SK-N-SH (cell line): ENCODE measurements around the gene PALM. TPM values are rescaled to one million over a fixed set of nuclear protein-coding genes. Genes with fewer than 3 reads are reported as not detected.

Experiments used
- CTCF ChIA-PET: fragments of 300-600, 350-600 bp; formaldehyde crosslinking; extraction: SDS; loops from one replicate; lab custom pipeline; 2021; lab: Yijun Ruan, JAX
- POLR2A ChIA-PET: fragments of 350-600 bp; sonication (Branson Sonifier 250); formaldehyde crosslinking; extraction: SDS; loops from one replicate; lab custom pipeline; 2020; ENCODE audit warnings: antibody characterized with exemption, inconsistent platforms; lab: Yijun Ruan, JAX
- DNase-seq: peaks from one replicate; pipeline ENCODE4 v3.0.0; 2012
- H2AFZ ChIP-seq: fragments of 200-600 bp; sonication (generic); 2 replicates; pipeline ENCODE4 v1.8.1; 2016; ENCODE audit warnings: antibody characterized with exemption, mild to moderate bottlenecking, low read depth
- H3F3A ChIP-seq: fragments of 200-600 bp; sonication (generic); replicated peaks from 2 replicates; pipeline ENCODE3; 2016; ENCODE audit warnings: antibody characterized with exemption, mild to moderate bottlenecking; ENCODE audit not compliant: insufficient read depth
- H3K27ac ChIP-seq, 2 experiments: fragments of 200-500 bp in 1 of 2; fragments of 200-600 bp in 1 of 2; sonication (Bioruptor generic) in 1 of 2; sonication (generic), shearing (Covaris generic) in 1 of 2; 2 replicates each; pipeline versions ENCODE4 v1.5.1 to v1.6.1; 2014 to 2016; ENCODE audit warnings: low read depth in 2 of 2, inconsistent platforms in 1 of 2, low read length in 1 of 2, mild to moderate bottlenecking in 1 of 2, mixed read lengths in 1 of 2
- H3K27me3 ChIP-seq: fragments of 200-600 bp; sonication (generic), shearing (Covaris generic); 2 replicates; pipeline ENCODE4 v1.6.1; 2016; ENCODE audit warnings: mixed run types; ENCODE audit not compliant: insufficient read depth
- H3K36me3 ChIP-seq, 2 experiments: fragments of 200-500 bp in 1 of 2; fragments of 200-600 bp in 1 of 2; sonication (Bioruptor generic) in 1 of 2; sonication (generic) in 1 of 2; replicated peaks in 1 of 2; 2 replicates each; pipeline versions ENCODE3 to v1.5.1; 2014 to 2016; ENCODE audit warnings: low read length in 1 of 2, mild to moderate bottlenecking in 1 of 2; ENCODE audit not compliant: insufficient read depth in 2 of 2, control insufficient read depth in 1 of 2
- H3K4me1 ChIP-seq, 2 experiments: fragments of 200-500 bp in 1 of 2; fragments of 200-600 bp in 1 of 2; sonication (Bioruptor generic) in 1 of 2; sonication (generic), shearing (Covaris generic) in 1 of 2; 2 replicates each; pipeline versions ENCODE4 v1.5.1 to v1.6.1; 2014 to 2016; ENCODE audit warnings: low read depth in 1 of 2, low read length in 1 of 2, mixed run types in 1 of 2; ENCODE audit not compliant: insufficient read depth in 2 of 2, control insufficient read depth in 1 of 2
- H3K4me2 ChIP-seq: fragments of 200-600 bp; sonication (generic), shearing (Covaris generic); 2 replicates; pipeline ENCODE4 v1.6.1; 2017; ENCODE audit warnings: mixed run types
- H3K4me3 ChIP-seq, 2 experiments: fragments of 200-500 bp in 1 of 2; fragments of 200-600 bp in 1 of 2; sonication (Bioruptor generic) in 1 of 2; sonication (generic), shearing (Covaris generic) in 1 of 2; 2 replicates each; pipeline versions ENCODE4 v1.5.1 to v1.8.1; 2014 to 2016; ENCODE audit warnings: low read depth in 2 of 2, inconsistent platforms in 1 of 2, low read length in 1 of 2, mild to moderate bottlenecking in 1 of 2, mixed read lengths in 1 of 2, moderate library complexity in 1 of 2
- H3K79me2 ChIP-seq: fragments of 200-600 bp; sonication (generic); 2 replicates; pipeline ENCODE4 v1.8.1; 2017; ENCODE audit warnings: mild to moderate bottlenecking; ENCODE audit not compliant: insufficient read depth
- H3K9ac ChIP-seq: fragments of 200-600 bp; sonication (generic); 2 replicates; pipeline ENCODE4 v1.6.1; 2017; ENCODE audit warnings: mixed run types
- H3K9me2 ChIP-seq: fragments of 200-600 bp; sonication (generic); 2 replicates; pipeline ENCODE4 v1.6.1; 2017; ENCODE audit warnings: mixed run types
- H3K9me3 ChIP-seq: fragments of 200-600 bp; sonication (generic); 2 replicates; pipeline ENCODE4 v1.6.1; 2017; ENCODE audit warnings: mixed run types, mild to moderate bottlenecking, moderate library complexity
- H4K20me1 ChIP-seq: fragments of 200-600 bp; sonication (generic); 2 replicates; pipeline ENCODE4 v1.6.1; 2017; ENCODE audit warnings: mild to moderate bottlenecking, mixed run types; ENCODE audit not compliant: insufficient read depth
- CTCF ChIP-seq: fragments of 200-600 bp; sonication (generic); IDR thresholded peaks from 2 replicates; pipeline ENCODE4 v1.6.1; 2017; ENCODE audit warnings: antibody characterized with exemption, mild to moderate bottlenecking, moderate library complexity
- EZH2phosphoT487 ChIP-seq: fragments of 200-600 bp; sonication (generic); IDR thresholded peaks from 2 replicates; pipeline ENCODE4 v1.6.1; 2017; ENCODE audit warnings: low read depth, mixed run types, mild to moderate bottlenecking, antibody characterized with exemption, moderate library complexity, borderline replicate concordance
- FOSL2 ChIP-seq: IDR thresholded peaks from 2 replicates; pipeline ENCODE4 v1.4.0; 2012; ENCODE audit warnings: low read depth, mild to moderate bottlenecking, moderate library complexity, borderline replicate concordance
- FOXJ3 ChIP-seq: sonication (generic); formaldehyde crosslinking; IDR thresholded peaks from 2 replicates; pipeline ENCODE4 v1.5.1; 2020; ENCODE audit warnings: mild to moderate bottlenecking, missing genetic modification reagents
- GATA2 ChIP-seq: sonication (generic); formaldehyde crosslinking; IDR thresholded peaks from 2 replicates; pipeline ENCODE4 v1.5.0; 2020; ENCODE audit warnings: mild to moderate bottlenecking, missing genetic modification reagents
- IRF3 ChIP-seq: fragments of 150-350 bp; IDR thresholded peaks from 2 replicates; pipeline ENCODE4 v1.6.1; 2016; ENCODE audit warnings: mild to moderate bottlenecking, low read depth, low read length
- MEF2A ChIP-seq: IDR thresholded peaks from 2 replicates; pipeline ENCODE4 v1.4.0; 2012; ENCODE audit warnings: low read depth, borderline replicate concordance
- MXI1 ChIP-seq: IDR thresholded peaks from 2 replicates; pipeline ENCODE4 v1.6.1; 2012; ENCODE audit warnings: mild to moderate bottlenecking, low read depth, low read length, improper control_type of control experiment
- NRF1 ChIP-seq: IDR thresholded peaks from 2 replicates; pipeline ENCODE4 v1.6.1; 2012; ENCODE audit warnings: low read depth, mild to moderate bottlenecking, low read length
- POLR2AphosphoS5 ChIP-seq: IDR thresholded peaks from 2 replicates; pipeline ENCODE4 v1.6.1; 2012; ENCODE audit warnings: low read depth, low read length
- SIN3A ChIP-seq: IDR thresholded peaks from 2 replicates; pipeline ENCODE4 v1.6.1; 2012; ENCODE audit warnings: low read depth, mild to moderate bottlenecking, low read length, moderate library complexity, borderline replicate concordance
- TAF1 ChIP-seq: IDR thresholded peaks from 2 replicates; pipeline ENCODE4 v1.6.1; 2012; ENCODE audit warnings: low read depth, mild to moderate bottlenecking, low read length, moderate library complexity, borderline replicate concordance
- TEAD4 ChIP-seq: IDR thresholded peaks from 2 replicates; pipeline ENCODE4 v1.4.0; 2012; ENCODE audit warnings: mild to moderate bottlenecking, borderline replicate concordance; ENCODE audit not compliant: insufficient read depth
- USF1 ChIP-seq: IDR thresholded peaks from 2 replicates; pipeline ENCODE4 v1.4.0; 2012; ENCODE audit warnings: low read depth, borderline replicate concordance
- USF2 ChIP-seq: fragments of 150-350 bp; IDR thresholded peaks from 2 replicates; pipeline ENCODE4 v1.6.1; 2017; ENCODE audit warnings: antibody characterized with exemption, low read length, low read depth, borderline replicate concordance
- YY1 ChIP-seq: IDR thresholded peaks from 2 replicates; pipeline ENCODE4 v1.4.0; 2012; ENCODE audit warnings: low read depth, mild to moderate bottlenecking
- ZBTB33 ChIP-seq: IDR thresholded peaks from 2 replicates; pipeline ENCODE4 v1.4.0; 2012; ENCODE audit warnings: low read depth, borderline replicate concordance
- WGBS: methylation state at CpG from one replicate; pipeline ENCODE4 v1.1.6; 2017; ENCODE audit warnings: low lambda C conversion rate; 5-methylcytosine and 5-hydroxymethylcytosine counted together
- polyA plus RNA-seq, 3 experiments: library from polyadenylated mRNA; depleted of rRNA; stranded (reverse); fragments of >200 nt; gene quantifications; 2 replicates each; pipeline ENCODE4 v1.2.3, GENCODE V29; 2012

The PALM gene
- polyA plus RNA-seq, 1 of the 3 experiments (the other 2 are of a cell fraction) = 15.6 TPM

GRCh38 chr19:676007-676338, 32.8 kb upstream of the PALM start:
- Histone ChIP-seq H3K4me2 (peak overlapping the region; percentile 89; the same call in 1 of the 2 replicates), H3K79me2 (peaks cover 26% of the 10 kb centered on the region), H3K9me3 (no peaks in the 10 kb centered on the region), H3K36me3 (peaks cover 0 to 3% of the 10 kb centered on the region in 2 experiments), H3K9me2 (no peaks in the 10 kb centered on the region), H2AFZ (no peak overlapping the region), H4K20me1 (no peaks in the 10 kb centered on the region), H3F3A (peaks cover 10% of the 10 kb centered on the region), H3K27ac (no peak overlapping the region), H3K4me1 (peaks cover 8 to 29% of the 10 kb centered on the region in 2 experiments; a peak in 3 of 4 replicates), H3K4me3 (peak overlapping the region; percentile 9 to 54; a peak in 3 of 4 replicates), H3K27me3 (no peaks in the 10 kb centered on the region), H3K9ac (peak overlapping the region; percentile 92; the same call in 1 of the 2 replicates)
- WGBS = 13% methylated on average over 18 of the region's 31 CpGs
- POLR2A ChIA-PET = interaction anchor here (0.6 to 1.3 kb wide), 2 partner anchors 32 to 990 kb away, joined by 3 read pairs; no protein-coding TSS in a partner anchor
- DNase-seq = no peak
- CTCF ChIA-PET = interaction anchor here (1.0 to 6.0 kb wide), 13 partner anchors 9 to 182 kb away, joined by 3 to 33 read pairs (median 4); partner anchors contain the start of gene RNF126
- TF ChIP-seq YY1 = no peak
- no peak for TF ChIP-seq FOSL2

GRCh38 chr19:676339-677105, 32.2 kb upstream of the PALM start, which contains the start of gene FSTL3:
FSTL3 (plus strand) TSS chr19:676392; CDS start chr19:676424, 32 bp downstream.
- peak within 1 kb of the TSS; percentile 89 for H3K4me2 ChIP-seq
- no peak for DNase-seq
- peak within 1 kb of the TSS; percentile 92 for H3K9ac ChIP-seq
- H3K4me1 ChIP-seq = peaks cover 8 to 33% of the 10 kb centered on the region in 2 experiments; a peak in 3 of 4 replicates
- H3K9me3 ChIP-seq = no peaks in the 10 kb centered on the region
- H3K4me3 ChIP-seq = peak within 1 kb of the TSS; percentile 54 to 79
- ChIA-PET POLR2A (interaction anchor here (1.3 kb wide), 1 partner anchor 31 kb away, joined by 3 read pairs; no protein-coding TSS in a partner anchor), CTCF (interaction anchor here (1.0 to 6.0 kb wide), 12 partner anchors 27 to 181 kb away, joined by 3 to 33 read pairs (median 4); no protein-coding TSS in a partner anchor)
- WGBS = 6% methylated on average over 18 of the region's 63 CpGs
- no peak within 1 kb of the TSS for H2AFZ ChIP-seq
- H3K9me2 ChIP-seq = no peaks in the 10 kb centered on the region
- peaks cover 0 to 3% of the 10 kb centered on the region in 2 experiments for H3K36me3 ChIP-seq
- H3K79me2 ChIP-seq = peaks cover 26% of the 10 kb centered on the region
- H3F3A ChIP-seq = peaks cover 10% of the 10 kb centered on the region
- H4K20me1 ChIP-seq = no peaks in the 10 kb centered on the region
- H3K27ac ChIP-seq = peak within 1 kb of the TSS in 1 of 2 experiments; percentile 76; a peak in 2 of 4 replicates
- no peaks in the 10 kb centered on the region for H3K27me3 ChIP-seq
- TF ChIP-seq USF2 (no peak), IRF3 (no peak), MXI1 (no peak), SIN3A (no peak), GATA2 (CRISPR knock-in tag) (no peak), MEF2A (no peak), FOSL2 (no peak), USF1 (0 out of 2 replicates have a peak, but pooled peaks have one; percentile 31), ZBTB33 (no peak), EZH2phosphoT487 (no peak), TAF1 (0 out of 2 replicates have a peak, but pooled peaks have one; percentile 21), FOXJ3 (CRISPR knock-in tag) (no peak), POLR2AphosphoS5 (peak; percentile 63), NRF1 (no peak), CTCF (no peak), TEAD4 (no peak)
